Measurements from ENCODE around the gene ADAMTSL1.

Gene ADAMTSL1

GRCh38 chr9:18482371-18482770, 8.4 kb downstream of the ADAMTSL1 start:
- no peak overlapping the region for H3K4me3 ChIP-seq (ENCODE audit: low read depth, low read length)
- no peak for TF ChIP-seq CTCF (IDR thresholded peaks at IDR 0.05; ENCODE audit: control insufficient read depth, extremely low read depth, insufficient read depth)
- DNase-seq (ENCODE audit: low read depth): no peak

- no peak overlapping the region for H3K4me3 ChIP-seq (ENCODE audit: low read depth, low read length)
- TF ChIP-seq CTCF (IDR thresholded peaks at IDR 0.05; ENCODE audit: control insufficient read depth, extremely low read depth, insufficient read depth): no peak
- DNase-seq (ENCODE audit: low read depth): no peak
Observed at GRCh38 chr9:18485714-18486113, 11.8 kb downstream of the ADAMTSL1 start.

GRCh38 chr9:18487611-18488010, 13.7 kb downstream of the ADAMTSL1 start:
- DNase-seq (ENCODE audit: low read depth): no peak
- TF ChIP-seq CTCF (IDR thresholded peaks at IDR 0.05; ENCODE audit: control insufficient read depth, extremely low read depth, insufficient read depth): no peak
- H3K4me3 ChIP-seq (ENCODE audit: low read depth, low read length): no peak overlapping the region

- no peak for DNase-seq (ENCODE audit: low read depth)
- no peak for TF ChIP-seq CTCF (IDR thresholded peaks at IDR 0.05; ENCODE audit: control insufficient read depth, extremely low read depth, insufficient read depth)
- H3K4me3 ChIP-seq (ENCODE audit: low read depth, low read length): no peak overlapping the region
Observed at GRCh38 chr9:18488886-18489285, 14.9 kb downstream of the ADAMTSL1 start.

GRCh38 chr9:18489861-18490260, 15.9 kb downstream of the ADAMTSL1 start:
- TF ChIP-seq CTCF (IDR thresholded peaks at IDR 0.05; ENCODE audit: control insufficient read depth, extremely low read depth, insufficient read depth): no peak
- H3K4me3 ChIP-seq (ENCODE audit: low read depth, low read length): no peak overlapping the region
- DNase-seq (ENCODE audit: low read depth): no peak

- no peak overlapping the region for H3K4me3 ChIP-seq (ENCODE audit: low read depth, low read length)
- DNase-seq (ENCODE audit: low read depth): no peak
- TF ChIP-seq CTCF (IDR thresholded peaks at IDR 0.05; ENCODE audit: control insufficient read depth, extremely low read depth, insufficient read depth): no peak
Observed at GRCh38 chr9:18490641-18491370, 16.9 kb downstream of the ADAMTSL1 start.

GRCh38 chr9:18492612-18493011, 18.7 kb downstream of the ADAMTSL1 start:
- no peak for TF ChIP-seq CTCF (IDR thresholded peaks at IDR 0.05; ENCODE audit: control insufficient read depth, extremely low read depth, insufficient read depth)
- no peak overlapping the region for H3K4me3 ChIP-seq (ENCODE audit: low read depth, low read length)
- DNase-seq (ENCODE audit: low read depth): no peak
